ENCODE results near the gene CFAP61. TPM values are rescaled to one million over a fixed set of nuclear protein-coding genes. Genes with fewer than 3 reads are reported as not detected.

The CFAP61 gene
- total and polyA plus RNA-seq, 11 donors: 12.1 to 102 (median 41.8) TPM

DNA sequence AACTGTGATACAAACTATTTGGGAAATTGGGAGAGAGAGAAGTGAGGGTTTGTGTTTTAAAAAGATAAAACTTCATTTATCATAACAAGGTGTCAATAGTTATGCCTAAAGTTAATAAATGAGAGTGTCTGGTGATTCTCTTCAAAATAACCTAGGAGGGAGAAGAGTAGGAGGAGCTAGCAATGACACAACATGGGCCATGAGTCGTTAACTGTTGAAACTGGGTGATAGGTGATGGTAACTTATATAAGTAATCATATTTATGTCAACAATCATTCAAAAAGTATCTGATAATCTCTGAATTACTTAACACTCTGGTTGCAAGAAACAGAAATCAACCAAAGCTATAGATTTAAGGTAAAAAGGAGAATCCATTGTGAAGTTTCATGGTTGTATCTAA lies 268.8 kb downstream of the CFAP61 start:
- no peaks in the 10 kb centered on the region for H3K36me3 ChIP-seq
- ATAC-seq: no peak
- intact Hi-C loops (cut with DNase I): no loop called here

GRCh38 chr20:20321917-20322316 lies 269.6 kb downstream of the CFAP61 start:
- Histone ChIP-seq H3K27ac (no peak overlapping the region), H3K4me1 (peaks cover 0 to 16% (median 0%) of the 10 kb centered on the region in 12 donors), H3K9me3 (peaks cover 0 to 7% (median 0%) of the 10 kb centered on the region in 12 donors), H3K36me3 (no peaks in the 10 kb centered on the region), H3K4me3 (no peak overlapping the region), H3K27me3 (no peaks in the 10 kb centered on the region)
- intact Hi-C loops (cut with DNase I): no loop called here
- ATAC-seq: no peak
- WGBS, 4 donors: 89 to 100% (median 92%) methylated on average over 1 of the region's 1 CpG
- no peak for DNase-seq
- no peak for TF ChIP-seq CTCF (IDR thresholded peaks at IDR 0.05)
- TF ChIP-seq POLR2A (IDR thresholded peaks at IDR 0.05): no peak

More for the DNA sequence above, 268.8 kb downstream of the CFAP61 start:
- H3K9me3 ChIP-seq: peaks cover 0 to 7% (median 0%) of the 10 kb centered on the region in 12 donors
- H3K4me1 ChIP-seq: peaks cover 0 to 17% (median 0%) of the 10 kb centered on the region in 12 donors
- 68 to 81% (median 75%) methylated on average over 1 of the region's 1 CpG for WGBS, 4 donors
- TF ChIP-seq CTCF (IDR thresholded peaks at IDR 0.05) (no peak), POLR2A (IDR thresholded peaks at IDR 0.05) (no peak)
- no peak overlapping the region for H3K27ac ChIP-seq
- DNase-seq: no peak
- H3K4me3 ChIP-seq: no peak overlapping the region
- H3K27me3 ChIP-seq: no peaks in the 10 kb centered on the region

- DNase-seq: no peak
- no peak for ATAC-seq
- Histone ChIP-seq H3K36me3 (no peaks in the 10 kb centered on the region), H3K4me3 (no peak overlapping the region), H3K27ac (no peak overlapping the region), H3K4me1 (peaks cover 0 to 6% (median 0%) of the 10 kb centered on the region in 12 donors), H3K9me3 (peaks cover 0 to 7% (median 0%) of the 10 kb centered on the region in 12 donors), H3K27me3 (no peaks in the 10 kb centered on the region)
- TF ChIP-seq POLR2A (IDR thresholded peaks at IDR 0.05): no peak
- TF ChIP-seq CTCF (IDR thresholded peaks at IDR 0.05): no peak
- WGBS, 4 donors: 84 to 89% (median 86%) methylated on average over 6 of the region's 6 CpGs
- intact Hi-C loops (cut with DNase I): no loop called here
Observed at GRCh38 chr20:20322912-20323311, 270.6 kb downstream of the CFAP61 start.

GRCh38 chr20:20327746-20328145 lies 275.4 kb downstream of the CFAP61 start:
- Histone ChIP-seq H3K4me1 (peaks cover 0 to 18% (median 0%) of the 10 kb centered on the region in 12 donors), H3K4me3 (no peak overlapping the region), H3K27ac (no peak overlapping the region), H3K27me3 (no peaks in the 10 kb centered on the region), H3K36me3 (no peaks in the 10 kb centered on the region), H3K9me3 (no peaks in the 10 kb centered on the region)
- WGBS, 4 donors: 78 to 90% (median 84%) methylated on average over 6 of the region's 6 CpGs
- DNase-seq: no peak
- TF ChIP-seq CTCF (IDR thresholded peaks at IDR 0.05): no peak
- intact Hi-C loops (cut with DNase I): no loop called here
- no peak for ATAC-seq

Data from heart left ventricle (tissue), 16 donors.